Breast epithelium (tissue), 3 donors: ENCODE measurements around the gene CPEB2.

Experiments
- POLR2A ChIP-seq: fragments of 450-650 bp; IDR thresholded peaks from one replicate; pipeline ENCODE4 v1.6.1; 2016; ENCODE audit warnings: antibody characterized with exemption, mild to moderate bottlenecking, moderate library complexity
- POLR2AphosphoS5 ChIP-seq, 3 donors: sonication (generic); formaldehyde crosslinking; IDR thresholded peaks; one replicate each; pipeline ENCODE4 v1.6.1; 2017; ENCODE audit warnings: antibody characterized with exemption in 3 of 3
- TF ChIP-seq, protein P1 (sequence below), 3 donors: fragments of 450-650 bp; IDR thresholded peaks; one replicate each; pipeline ENCODE4 v1.5.1; 2016 to 2017; ENCODE audit warnings: antibody characterized with exemption in 3 of 3, mild to moderate bottlenecking in 3 of 3, moderate library complexity in 3 of 3

DNA sequence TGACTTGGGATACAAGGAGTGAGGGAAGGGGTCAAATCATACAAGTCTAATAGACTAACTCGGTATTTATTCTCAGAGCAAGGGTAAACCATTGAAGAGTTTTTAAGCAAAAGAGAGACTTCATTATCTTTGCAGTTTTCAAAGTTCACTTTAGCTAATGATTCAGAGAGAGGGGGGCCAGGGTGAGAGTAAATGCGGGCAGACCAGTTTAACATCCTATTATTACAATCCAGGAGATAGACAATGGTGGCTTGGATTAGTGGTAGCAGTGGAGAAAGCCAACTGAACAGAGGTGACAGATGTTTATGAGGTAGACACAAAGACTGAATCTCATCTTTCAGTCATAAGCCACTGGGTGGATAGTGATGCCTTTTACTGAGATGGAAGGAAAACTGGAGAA is 57.9 kb downstream of the CPEB2 start:
- TF ChIP-seq POLR2AphosphoS5 (IDR thresholded peaks at IDR 0.05) (no peak), POLR2A (no peak)
- TF ChIP-seq, protein P1, sequence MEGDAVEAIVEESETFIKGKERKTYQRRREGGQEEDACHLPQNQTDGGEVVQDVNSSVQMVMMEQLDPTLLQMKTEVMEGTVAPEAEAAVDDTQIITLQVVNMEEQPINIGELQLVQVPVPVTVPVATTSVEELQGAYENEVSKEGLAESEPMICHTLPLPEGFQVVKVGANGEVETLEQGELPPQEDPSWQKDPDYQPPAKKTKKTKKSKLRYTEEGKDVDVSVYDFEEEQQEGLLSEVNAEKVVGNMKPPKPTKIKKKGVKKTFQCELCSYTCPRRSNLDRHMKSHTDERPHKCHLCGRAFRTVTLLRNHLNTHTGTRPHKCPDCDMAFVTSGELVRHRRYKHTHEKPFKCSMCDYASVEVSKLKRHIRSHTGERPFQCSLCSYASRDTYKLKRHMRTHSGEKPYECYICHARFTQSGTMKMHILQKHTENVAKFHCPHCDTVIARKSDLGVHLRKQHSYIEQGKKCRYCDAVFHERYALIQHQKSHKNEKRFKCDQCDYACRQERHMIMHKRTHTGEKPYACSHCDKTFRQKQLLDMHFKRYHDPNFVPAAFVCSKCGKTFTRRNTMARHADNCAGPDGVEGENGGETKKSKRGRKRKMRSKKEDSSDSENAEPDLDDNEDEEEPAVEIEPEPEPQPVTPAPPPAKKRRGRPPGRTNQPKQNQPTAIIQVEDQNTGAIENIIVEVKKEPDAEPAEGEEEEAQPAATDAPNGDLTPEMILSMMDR (IDR thresholded peaks at IDR 0.05): no peak
